Measurements from ENCODE around the gene PFKFB4.

DNA sequence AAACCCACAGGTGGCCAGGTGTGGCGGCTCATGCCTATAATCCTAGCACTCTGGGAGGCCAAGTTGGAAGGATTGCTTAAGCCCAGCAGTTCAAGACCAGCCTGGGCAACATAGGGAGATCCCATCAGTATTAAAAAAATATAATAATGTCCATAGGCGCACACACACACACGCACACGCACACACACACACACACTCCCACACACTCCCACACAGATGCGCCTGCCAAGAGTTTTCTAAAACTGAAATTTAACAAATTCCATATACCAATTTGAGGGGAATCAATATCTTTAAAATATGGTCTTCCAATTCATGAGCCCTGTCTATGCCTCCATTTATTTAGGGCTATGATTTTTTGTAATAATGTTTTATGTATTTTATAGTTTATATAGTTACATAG is 69.7 kb downstream of the PFKFB4 start:
- TF ChIP-seq YY1 (IDR thresholded peaks at IDR 0.05; ENCODE audit: low read depth, low read length) = no peak
- no peak for TF ChIP-seq RCOR1 (conservative IDR thresholded peaks at IDR 0.05; ENCODE audit: low read depth, low read length)
- no peak for TF ChIP-seq NFYB (IDR thresholded peaks at IDR 0.05; ENCODE audit: insufficient read depth, low read depth, low read length)
- no peak for TF ChIP-seq HDGF (IDR thresholded peaks at IDR 0.05)
- TF ChIP-seq, protein P1, sequence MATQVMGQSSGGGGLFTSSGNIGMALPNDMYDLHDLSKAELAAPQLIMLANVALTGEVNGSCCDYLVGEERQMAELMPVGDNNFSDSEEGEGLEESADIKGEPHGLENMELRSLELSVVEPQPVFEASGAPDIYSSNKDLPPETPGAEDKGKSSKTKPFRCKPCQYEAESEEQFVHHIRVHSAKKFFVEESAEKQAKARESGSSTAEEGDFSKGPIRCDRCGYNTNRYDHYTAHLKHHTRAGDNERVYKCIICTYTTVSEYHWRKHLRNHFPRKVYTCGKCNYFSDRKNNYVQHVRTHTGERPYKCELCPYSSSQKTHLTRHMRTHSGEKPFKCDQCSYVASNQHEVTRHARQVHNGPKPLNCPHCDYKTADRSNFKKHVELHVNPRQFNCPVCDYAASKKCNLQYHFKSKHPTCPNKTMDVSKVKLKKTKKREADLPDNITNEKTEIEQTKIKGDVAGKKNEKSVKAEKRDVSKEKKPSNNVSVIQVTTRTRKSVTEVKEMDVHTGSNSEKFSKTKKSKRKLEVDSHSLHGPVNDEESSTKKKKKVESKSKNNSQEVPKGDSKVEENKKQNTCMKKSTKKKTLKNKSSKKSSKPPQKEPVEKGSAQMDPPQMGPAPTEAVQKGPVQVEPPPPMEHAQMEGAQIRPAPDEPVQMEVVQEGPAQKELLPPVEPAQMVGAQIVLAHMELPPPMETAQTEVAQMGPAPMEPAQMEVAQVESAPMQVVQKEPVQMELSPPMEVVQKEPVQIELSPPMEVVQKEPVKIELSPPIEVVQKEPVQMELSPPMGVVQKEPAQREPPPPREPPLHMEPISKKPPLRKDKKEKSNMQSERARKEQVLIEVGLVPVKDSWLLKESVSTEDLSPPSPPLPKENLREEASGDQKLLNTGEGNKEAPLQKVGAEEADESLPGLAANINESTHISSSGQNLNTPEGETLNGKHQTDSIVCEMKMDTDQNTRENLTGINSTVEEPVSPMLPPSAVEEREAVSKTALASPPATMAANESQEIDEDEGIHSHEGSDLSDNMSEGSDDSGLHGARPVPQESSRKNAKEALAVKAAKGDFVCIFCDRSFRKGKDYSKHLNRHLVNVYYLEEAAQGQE (IDR thresholded peaks at IDR 0.05; ENCODE audit: low read depth, low read length) = no peak
- TF ChIP-seq, protein P2, sequence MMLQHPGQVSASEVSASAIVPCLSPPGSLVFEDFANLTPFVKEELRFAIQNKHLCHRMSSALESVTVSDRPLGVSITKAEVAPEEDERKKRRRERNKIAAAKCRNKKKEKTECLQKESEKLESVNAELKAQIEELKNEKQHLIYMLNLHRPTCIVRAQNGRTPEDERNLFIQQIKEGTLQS (IDR thresholded peaks at IDR 0.05; ENCODE audit: borderline replicate concordance, extremely low read depth, low read depth, low read length) = no peak
- no peak for TF ChIP-seq POLR2A (IDR thresholded peaks at IDR 0.05; ENCODE audit: low read depth, low read length)
- TF ChIP-seq TCF12 (IDR thresholded peaks at IDR 0.05; ENCODE audit: low read depth, low read length) = no peak
- TF ChIP-seq POLR2AphosphoS2 (IDR thresholded peaks at IDR 0.05; ENCODE audit: low read depth, low read length) = no peak
- no peak for TF ChIP-seq HCFC1 (IDR thresholded peaks at IDR 0.05; ENCODE audit: low read length)
